HepG2 (cell line): ENCODE results near the gene KRT14. TPM values are rescaled to one million over a fixed set of nuclear protein-coding genes. Genes with fewer than 3 reads are reported as not detected.

Experiments
- ATAC-seq: fragments of 200-7000 bp; cut with Tn5 transposase; 3 replicates; pipeline ENCODE4 v1.9.1; 2020; ENCODE audit warnings: mild to moderate bottlenecking, moderate library complexity
- BruUV-seq: library from RNA; stranded (reverse); fragments of 400-500 nt; replicated peaks from 2 replicates; lab custom pipeline; 2021; lab: Mats Ljungman, UMichigan
- CTCF ChIA-PET: fragments of 300-600 bp; formaldehyde crosslinking; extraction: SDS; loops from one replicate; lab custom pipeline; 2021; ENCODE audit warnings: low total read pairs, inconsistent platforms, low intra/inter-chr PET ratio; lab: Yijun Ruan, JAX
- POLR2A ChIA-PET: fragments of 350-600 bp; sonication (Branson Sonifier 250); formaldehyde crosslinking; loops from one replicate; lab custom pipeline; 2020; ENCODE audit warnings: antibody characterized with exemption, inconsistent platforms; lab: Yijun Ruan, JAX
- DNase-seq: peaks from one replicate; pipeline ENCODE4 v3.0.0-alpha.2; 2015; ENCODE audit warnings: low spot score
- FAIRE-seq: peaks from 3 replicates; lab custom pipeline; 2011; peaks lifted over from hg19 to GRCh38; lab: Jason Lieb, UNC
- H2AFZ ChIP-seq: one replicate; pipeline ENCODE4 v1.6.1; 2011; ENCODE audit warnings: low read length, inconsistent platforms
- H3K27ac ChIP-seq: fragments of 300-600 bp; 3 replicates; pipeline ENCODE4 v1.8.0; 2011; ENCODE audit warnings: mixed run types, mild to moderate bottlenecking, mixed read lengths, low read length, inconsistent platforms; ENCODE audit not compliant: insufficient read depth; ENCODE audit errors: extremely low read length
- H3K27me3 ChIP-seq, 2 experiments: fragments of 200-600 bp in 1 of 2; 2 replicates in 1 of 2; 3 replicates in 1 of 2; pipeline versions ENCODE4 v1.6.0 to v1.8.0; 2011; ENCODE audit warnings: low read length in 2 of 2, mild to moderate bottlenecking in 2 of 2, moderate library complexity in 2 of 2, inconsistent platforms in 1 of 2; ENCODE audit not compliant: insufficient read depth in 2 of 2, control insufficient read depth in 1 of 2
- H3K36me3 ChIP-seq, 2 experiments: fragments of 200-600 bp in 1 of 2; replicated peaks in 1 of 2; 2 replicates in 1 of 2; 3 replicates in 1 of 2; pipeline versions ENCODE4 v1.5.1 to v1.8.0; 2011; ENCODE audit warnings: low read length in 2 of 2, inconsistent platforms in 1 of 2; ENCODE audit not compliant: insufficient read depth in 2 of 2, control insufficient read depth in 1 of 2
- H3K4me1 ChIP-seq: 2 replicates; pipeline ENCODE4 v1.5.1; 2012; ENCODE audit warnings: low read length, inconsistent platforms; ENCODE audit not compliant: insufficient read depth
- H3K4me2 ChIP-seq: 2 replicates; pipeline ENCODE4 v1.6.0; 2011; ENCODE audit warnings: low read depth, low read length, inconsistent platforms
- H3K4me3 ChIP-seq, 3 experiments: fragments of 200-600 bp in 1 of 3; sonication (generic), shearing (Covaris generic) in 1 of 3; replicated peaks in 1 of 3; 2 replicates each; pipeline ENCODE4 v1.5.1; 2011 to 2016; ENCODE audit warnings: low read length in 3 of 3, inconsistent platforms in 2 of 3, low read depth in 2 of 3, mild to moderate bottlenecking in 2 of 3, control low read depth in 1 of 3, mixed read lengths in 1 of 3; ENCODE audit not compliant: insufficient read depth in 1 of 3
- H3K79me2 ChIP-seq: one replicate; pipeline ENCODE4 v1.6.1; 2011; ENCODE audit warnings: low read length, inconsistent platforms; ENCODE audit not compliant: insufficient read depth
- H3K9ac ChIP-seq: 2 replicates; pipeline ENCODE4 v1.6.0; 2011; ENCODE audit warnings: mild to moderate bottlenecking, low read depth, low read length, inconsistent platforms; ENCODE audit not compliant: insufficient read depth
- H3K9me3 ChIP-seq: 2 replicates; pipeline ENCODE4 v1.5.1; 2012; ENCODE audit warnings: mild to moderate bottlenecking, low read length
- H4K20me1 ChIP-seq: 2 replicates; pipeline ENCODE4 v1.6.0; 2011; ENCODE audit warnings: inconsistent platforms, mild to moderate bottlenecking, low read length, moderate library complexity; ENCODE audit not compliant: insufficient read depth
- ATF1 ChIP-seq: IDR thresholded peaks from 2 replicates; pipeline ENCODE4 v1.6.1; 2016; ENCODE audit warnings: mild to moderate bottlenecking, control low read depth
- SP5 ChIP-seq: IDR thresholded peaks from 2 replicates; pipeline ENCODE4 v1.6.1; 2016; ENCODE audit warnings: low read depth, borderline replicate concordance
- ZFAT ChIP-seq: sonication (generic); formaldehyde crosslinking; conservative IDR thresholded peaks from 2 replicates; pipeline ENCODE4 v1.8.1; 2023; ENCODE audit warnings: missing genetic modification reagents, inconsistent platforms
- ZNF567 ChIP-seq: sonication (generic); formaldehyde crosslinking; IDR thresholded peaks from 2 replicates; pipeline ENCODE4 v1.8.1; 2023; ENCODE audit warnings: mild to moderate bottlenecking, missing genetic modification reagents, borderline replicate concordance
- ZNF746 ChIP-seq: sonication (generic); formaldehyde crosslinking; IDR thresholded peaks from 2 replicates; pipeline ENCODE4 v1.8.0; 2022; ENCODE audit warnings: mild to moderate bottlenecking, missing genetic modification reagents
- ZNF749 ChIP-seq: sonication (generic); formaldehyde crosslinking; IDR thresholded peaks from 2 replicates; pipeline ENCODE4 v1.8.0; 2022; ENCODE audit warnings: mild to moderate bottlenecking, missing genetic modification reagents, moderate library complexity, borderline replicate concordance
- ZSCAN22 ChIP-seq: sonication (generic); formaldehyde crosslinking; IDR thresholded peaks from 2 replicates; pipeline ENCODE4 v1.4.0; 2020; ENCODE audit warnings: mild to moderate bottlenecking, missing genetic modification reagents
- WGBS: methylation state at CpG from one replicate; pipeline ENCODE4 v1.1.6; 2017; ENCODE audit warnings: low lambda C conversion rate; 5-methylcytosine and 5-hydroxymethylcytosine counted together
- in situ Hi-C: cut with HindIII; loops from 2 replicates; pipeline ENCODE4 v1.10.0; 2017; ENCODE audit warnings: low pct_unique_long_range_greater_than_20kb; ENCODE audit not compliant: extremely low pct_ligation_motif_present
- intact Hi-C: fragments of 100-400 bp; cut with micrococcal nuclease; formaldehyde crosslinking; loops from one replicate; pipeline ENCODE4 v1.10.0; 2022; ENCODE audit not compliant: unreplicated experiment
- polyA plus RNA-seq, 8 experiments: library from polyadenylated mRNA; depleted of rRNA in 3 of 8; stranded (reverse) in 7 of 8; unstranded in 1 of 8; fragments of >200 nt; fragmentation: Illumina TruSeq in 4 of 8; extraction: Trizol in 4 of 8; gene quantifications; 2 replicates each; pipeline versions ENCODE4 v1.2.1 to v1.2.3, GENCODE V29; 2011 to 2016; ENCODE audit warnings: low read depth in 4 of 8, missing spikeins in 1 of 8, mixed read lengths in 1 of 8; ENCODE audit not compliant: insufficient read depth in 1 of 8
- total RNA-seq, 5 experiments: library from RNA; depleted of rRNA; stranded (reverse); fragments of >200 nt; fragmentation: Illumina TruSeq; extraction: Trizol; gene quantifications; 2 replicates each; pipeline ENCODE4 v1.2.3, GENCODE V29; 2016; ENCODE audit warnings: low read depth in 1 of 5
- TF ChIP-seq, protein P1 (sequence below): sonication (generic); formaldehyde crosslinking; IDR thresholded peaks from 2 replicates; pipeline ENCODE4 v1.4.0; 2020; ENCODE audit warnings: missing genetic modification reagents, borderline replicate concordance
- TF ChIP-seq, protein P2 (sequence below): sonication (generic); formaldehyde crosslinking; IDR thresholded peaks from 2 replicates; pipeline ENCODE4 v1.5.1; 2020; ENCODE audit warnings: mild to moderate bottlenecking, missing genetic modification reagents, borderline replicate concordance
- TF ChIP-seq, protein P3 (sequence below): sonication (generic); formaldehyde crosslinking; IDR thresholded peaks from 2 replicates; pipeline ENCODE4 v1.4.0; 2020; ENCODE audit warnings: missing genetic modification reagents
- TF ChIP-seq, protein P4 (sequence below): sonication (generic); formaldehyde crosslinking; IDR thresholded peaks from 2 replicates; pipeline ENCODE4 v1.5.0; 2020; ENCODE audit warnings: missing genetic modification reagents

KRT14 gene
- total and polyA plus RNA-seq, 2 of the 13 experiments (the other 11 are each of a cell fraction or from before 2014, with no cell fraction given) = 0.09 TPM; not detected in 1

DNA sequence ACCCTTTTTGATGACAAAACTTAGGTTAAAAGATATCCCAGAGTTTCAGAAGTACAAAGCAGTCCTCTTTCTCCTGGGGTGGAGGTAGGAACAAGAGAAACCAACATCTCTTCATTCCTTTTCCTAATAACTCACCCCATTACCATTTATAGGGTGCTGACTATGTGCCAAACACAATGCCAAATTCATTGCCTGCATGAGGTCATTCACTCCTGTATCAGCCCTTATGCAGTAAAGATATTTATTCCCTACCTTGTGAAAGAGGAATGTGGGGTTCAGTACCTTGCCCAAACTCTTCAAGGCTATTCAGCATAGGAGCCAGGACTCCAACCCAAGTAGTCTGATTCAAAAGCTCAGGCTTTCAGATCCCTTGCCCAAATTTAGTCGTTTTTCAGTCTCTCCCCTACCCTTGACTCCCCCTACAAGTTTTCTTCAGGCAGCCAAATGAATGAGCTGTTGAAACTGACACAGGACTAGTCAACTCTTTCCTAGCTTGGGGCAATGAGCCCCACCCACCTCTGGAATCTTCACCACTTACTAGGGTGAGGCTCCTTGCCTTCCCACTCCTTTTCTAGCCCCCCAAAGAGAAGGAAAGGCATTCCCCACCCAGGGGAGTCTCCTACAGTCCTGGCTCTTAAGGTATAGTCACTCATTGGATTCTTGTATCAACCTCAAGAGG lies 5.9 kb downstream of the KRT14 start:
- Histone ChIP-seq H3K4me3 (no peak overlapping the region), H4K20me1 (no peaks in the 10 kb centered on the region), H3K4me1 (no peaks in the 10 kb centered on the region), H3K9ac (no peak overlapping the region), H3K79me2 (no peaks in the 10 kb centered on the region), H3K36me3 (no peaks in the 10 kb centered on the region), H3K27ac (no peak overlapping the region), H3K27me3 (peaks cover 3 to 5% of the 10 kb centered on the region in 2 experiments; a peak in 2 of 5 replicates), H2AFZ (no peak overlapping the region), H3K9me3 (no peaks in the 10 kb centered on the region), H3K4me2 (no peak overlapping the region)
- CTCF ChIA-PET = interaction anchor here (2.1 kb wide), 1 partner anchor 66 kb away, joined by 6 read pairs; no protein-coding TSS in a partner anchor
- in situ Hi-C loops = no loop called here
- intact Hi-C loops = no loop called here
- no peak for DNase-seq
- 0% methylated on average over 1 of the region's 1 CpG for WGBS
- POLR2A ChIA-PET = no interaction called here
- BruUV-seq = no TSS peak
- no peak for FAIRE-seq
- ATAC-seq = no peak
- TF ChIP-seq SP5 (CRISPR knock-in tag) (no peak), ZFAT (CRISPR knock-in tag) (no peak), ZNF746 (no peak), ATF1 (no peak), ZNF567 (CRISPR knock-in tag) (no peak), ZSCAN22 (CRISPR knock-in tag) (no peak), ZNF749 (no peak)
- TF ChIP-seq, protein P1, sequence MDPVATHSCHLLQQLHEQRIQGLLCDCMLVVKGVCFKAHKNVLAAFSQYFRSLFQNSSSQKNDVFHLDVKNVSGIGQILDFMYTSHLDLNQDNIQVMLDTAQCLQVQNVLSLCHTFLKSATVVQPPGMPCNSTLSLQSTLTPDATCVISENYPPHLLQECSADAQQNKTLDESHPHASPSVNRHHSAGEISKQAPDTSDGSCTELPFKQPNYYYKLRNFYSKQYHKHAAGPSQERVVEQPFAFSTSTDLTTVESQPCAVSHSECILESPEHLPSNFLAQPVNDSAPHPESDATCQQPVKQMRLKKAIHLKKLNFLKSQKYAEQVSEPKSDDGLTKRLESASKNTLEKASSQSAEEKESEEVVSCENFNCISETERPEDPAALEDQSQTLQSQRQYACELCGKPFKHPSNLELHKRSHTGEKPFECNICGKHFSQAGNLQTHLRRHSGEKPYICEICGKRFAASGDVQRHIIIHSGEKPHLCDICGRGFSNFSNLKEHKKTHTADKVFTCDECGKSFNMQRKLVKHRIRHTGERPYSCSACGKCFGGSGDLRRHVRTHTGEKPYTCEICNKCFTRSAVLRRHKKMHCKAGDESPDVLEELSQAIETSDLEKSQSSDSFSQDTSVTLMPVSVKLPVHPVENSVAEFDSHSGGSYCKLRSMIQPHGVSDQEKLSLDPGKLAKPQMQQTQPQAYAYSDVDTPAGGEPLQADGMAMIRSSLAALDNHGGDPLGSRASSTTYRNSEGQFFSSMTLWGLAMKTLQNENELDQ (CRISPR knock-in tag) = no peak
- TF ChIP-seq, protein P2, sequence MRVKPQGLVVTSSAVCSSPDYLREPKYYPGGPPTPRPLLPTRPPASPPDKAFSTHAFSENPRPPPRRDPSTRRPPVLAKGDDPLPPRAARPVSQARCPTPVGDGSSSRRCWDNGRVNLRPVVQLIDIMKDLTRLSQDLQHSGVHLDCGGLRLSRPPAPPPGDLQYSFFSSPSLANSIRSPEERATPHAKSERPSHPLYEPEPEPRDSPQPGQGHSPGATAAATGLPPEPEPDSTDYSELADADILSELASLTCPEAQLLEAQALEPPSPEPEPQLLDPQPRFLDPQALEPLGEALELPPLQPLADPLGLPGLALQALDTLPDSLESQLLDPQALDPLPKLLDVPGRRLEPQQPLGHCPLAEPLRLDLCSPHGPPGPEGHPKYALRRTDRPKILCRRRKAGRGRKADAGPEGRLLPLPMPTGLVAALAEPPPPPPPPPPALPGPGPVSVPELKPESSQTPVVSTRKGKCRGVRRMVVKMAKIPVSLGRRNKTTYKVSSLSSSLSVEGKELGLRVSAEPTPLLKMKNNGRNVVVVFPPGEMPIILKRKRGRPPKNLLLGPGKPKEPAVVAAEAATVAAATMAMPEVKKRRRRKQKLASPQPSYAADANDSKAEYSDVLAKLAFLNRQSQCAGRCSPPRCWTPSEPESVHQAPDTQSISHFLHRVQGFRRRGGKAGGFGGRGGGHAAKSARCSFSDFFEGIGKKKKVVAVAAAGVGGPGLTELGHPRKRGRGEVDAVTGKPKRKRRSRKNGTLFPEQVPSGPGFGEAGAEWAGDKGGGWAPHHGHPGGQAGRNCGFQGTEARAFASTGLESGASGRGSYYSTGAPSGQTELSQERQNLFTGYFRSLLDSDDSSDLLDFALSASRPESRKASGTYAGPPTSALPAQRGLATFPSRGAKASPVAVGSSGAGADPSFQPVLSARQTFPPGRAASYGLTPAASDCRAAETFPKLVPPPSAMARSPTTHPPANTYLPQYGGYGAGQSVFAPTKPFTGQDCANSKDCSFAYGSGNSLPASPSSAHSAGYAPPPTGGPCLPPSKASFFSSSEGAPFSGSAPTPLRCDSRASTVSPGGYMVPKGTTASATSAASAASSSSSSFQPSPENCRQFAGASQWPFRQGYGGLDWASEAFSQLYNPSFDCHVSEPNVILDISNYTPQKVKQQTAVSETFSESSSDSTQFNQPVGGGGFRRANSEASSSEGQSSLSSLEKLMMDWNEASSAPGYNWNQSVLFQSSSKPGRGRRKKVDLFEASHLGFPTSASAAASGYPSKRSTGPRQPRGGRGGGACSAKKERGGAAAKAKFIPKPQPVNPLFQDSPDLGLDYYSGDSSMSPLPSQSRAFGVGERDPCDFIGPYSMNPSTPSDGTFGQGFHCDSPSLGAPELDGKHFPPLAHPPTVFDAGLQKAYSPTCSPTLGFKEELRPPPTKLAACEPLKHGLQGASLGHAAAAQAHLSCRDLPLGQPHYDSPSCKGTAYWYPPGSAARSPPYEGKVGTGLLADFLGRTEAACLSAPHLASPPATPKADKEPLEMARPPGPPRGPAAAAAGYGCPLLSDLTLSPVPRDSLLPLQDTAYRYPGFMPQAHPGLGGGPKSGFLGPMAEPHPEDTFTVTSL (CRISPR knock-in tag) = no peak
- TF ChIP-seq, protein P3, sequence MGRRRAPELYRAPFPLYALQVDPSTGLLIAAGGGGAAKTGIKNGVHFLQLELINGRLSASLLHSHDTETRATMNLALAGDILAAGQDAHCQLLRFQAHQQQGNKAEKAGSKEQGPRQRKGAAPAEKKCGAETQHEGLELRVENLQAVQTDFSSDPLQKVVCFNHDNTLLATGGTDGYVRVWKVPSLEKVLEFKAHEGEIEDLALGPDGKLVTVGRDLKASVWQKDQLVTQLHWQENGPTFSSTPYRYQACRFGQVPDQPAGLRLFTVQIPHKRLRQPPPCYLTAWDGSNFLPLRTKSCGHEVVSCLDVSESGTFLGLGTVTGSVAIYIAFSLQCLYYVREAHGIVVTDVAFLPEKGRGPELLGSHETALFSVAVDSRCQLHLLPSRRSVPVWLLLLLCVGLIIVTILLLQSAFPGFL (CRISPR knock-in tag) = no peak
- TF ChIP-seq, protein P4, sequence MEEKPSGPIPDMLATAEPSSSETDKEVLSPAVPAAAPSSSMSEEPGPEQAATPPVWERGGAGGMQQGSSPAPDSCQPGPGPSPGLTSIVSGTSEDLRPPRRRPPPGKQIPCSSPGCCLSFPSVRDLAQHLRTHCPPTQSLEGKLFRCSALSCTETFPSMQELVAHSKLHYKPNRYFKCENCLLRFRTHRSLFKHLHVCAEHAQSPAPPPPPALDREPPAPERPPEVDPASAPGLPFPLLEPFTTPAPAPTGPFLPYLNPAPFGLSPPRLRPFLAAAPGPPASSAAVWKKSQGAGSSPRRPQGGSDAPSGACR (CRISPR knock-in tag) = no peak
